GM12878 (cell line): Measurements from ENCODE around the gene ZNF780A. TPM values are rescaled to one million over a fixed set of nuclear protein-coding genes. Genes with fewer than 3 reads are reported as not detected.

Experiments
- ATAC-seq: fragments of 200-7000 bp; cut with Tn5 transposase; 3 replicates; pipeline ENCODE4 v1.9.1; 2020; ENCODE audit warnings: mild to moderate bottlenecking, moderate library complexity
- BruUV-seq: library from RNA; stranded (reverse); fragments of 400-500 nt; replicated peaks from 2 replicates; lab custom pipeline; 2021; lab: Mats Ljungman, UMichigan
- CTCF ChIA-PET: fragments of 300-600 bp; sonication (Branson Sonifier 250); formaldehyde crosslinking; extraction: SDS; loops from one replicate; lab custom pipeline; 2021; ENCODE audit warnings: inconsistent platforms; lab: Yijun Ruan, JAX
- POLR2A ChIA-PET: fragments of 350-600 bp; formaldehyde crosslinking; extraction: SDS; loops from one replicate; lab custom pipeline; 2021; ENCODE audit warnings: inconsistent platforms; lab: Charles Lee
- RAD21 ChIA-PET: fragments of 300-600 bp; sonication (Branson Sonifier 250); formaldehyde crosslinking; loops from one replicate; lab custom pipeline; 2023; ENCODE audit warnings: antibody characterized with exemption; ENCODE audit not compliant: unreplicated experiment; lab: Charles Lee
- SMC1A ChIA-PET: fragments of 300-600 bp; sonication (Branson Sonifier 250); formaldehyde crosslinking; loops from one replicate; lab custom pipeline; 2023; ENCODE audit not compliant: unreplicated experiment, uncharacterized antibody; lab: Charles Lee
- DNase-seq: peaks from one replicate; pipeline ENCODE4 v3.0.0-alpha.2; 2011; ENCODE audit warnings: low read depth, low spot score
- FAIRE-seq: peaks from 3 replicates; lab custom pipeline; 2011; peaks lifted over from hg19 to GRCh38; lab: Jason Lieb, UNC
- H2AFZ ChIP-seq: 2 replicates; pipeline ENCODE4 v1.6.0; 2011; ENCODE audit warnings: low read depth, low read length, control low read depth; ENCODE audit not compliant: control insufficient read depth
- H3K27ac ChIP-seq: 2 replicates; pipeline ENCODE4 v1.5.1; 2011; ENCODE audit warnings: control low read depth; ENCODE audit not compliant: control insufficient read depth, insufficient read depth
- H3K27me3 ChIP-seq, 2 experiments: replicated peaks in 1 of 2; 2 replicates each; pipeline versions ENCODE4 v1.6.0 to v1.6.1; 2011; ENCODE audit warnings: low read length in 1 of 2; ENCODE audit not compliant: control insufficient read depth in 2 of 2, insufficient read depth in 2 of 2
- H3K36me3 ChIP-seq, 2 experiments: 2 replicates each; pipeline ENCODE4 v1.5.1; 2011; ENCODE audit warnings: low read length in 1 of 2; ENCODE audit not compliant: control insufficient read depth in 2 of 2, insufficient read depth in 2 of 2
- H3K4me1 ChIP-seq: 2 replicates; pipeline ENCODE4 v1.6.1; 2011; ENCODE audit warnings: mild to moderate bottlenecking, low read length, moderate library complexity, mixed read lengths; ENCODE audit not compliant: control insufficient read depth, insufficient read depth
- H3K4me2 ChIP-seq: 2 replicates; pipeline ENCODE4 v1.6.0; 2011; ENCODE audit warnings: control low read depth; ENCODE audit not compliant: control insufficient read depth, insufficient read depth
- H3K4me3 ChIP-seq: fragments of 200-600 bp; sonication (generic); 2 replicates; pipeline ENCODE4 v1.5.1; 2016
- H3K79me2 ChIP-seq: 2 replicates; pipeline ENCODE4 v1.6.0; 2011; ENCODE audit warnings: low read length; ENCODE audit not compliant: control insufficient read depth, insufficient read depth
- H3K9ac ChIP-seq: 2 replicates; pipeline ENCODE4 v1.8.0; 2011; ENCODE audit warnings: low read length, control low read depth, mixed read lengths; ENCODE audit not compliant: control insufficient read depth, insufficient read depth
- H3K9me3 ChIP-seq: replicated peaks from 3 replicates; pipeline ENCODE4 v1.5.1; 2011; ENCODE audit warnings: mild to moderate bottlenecking, low read length; ENCODE audit not compliant: control insufficient read depth, insufficient read depth
- H4K20me1 ChIP-seq: 2 replicates; pipeline ENCODE4 v1.6.0; 2011; ENCODE audit not compliant: control insufficient read depth, insufficient read depth
- BRCA1 ChIP-seq: IDR thresholded peaks from 2 replicates; pipeline ENCODE4 v1.6.1; 2011; ENCODE audit warnings: low read depth, low read length, improper control_type of control experiment
- CHD4 ChIP-seq: fragments of 200-600 bp; sonication (generic); IDR thresholded peaks from 2 replicates; pipeline ENCODE4 v1.6.1; 2016; ENCODE audit warnings: mild to moderate bottlenecking
- CREB1 ChIP-seq: IDR thresholded peaks from 2 replicates; pipeline ENCODE4 v1.6.1; 2012; ENCODE audit warnings: low read depth, mild to moderate bottlenecking, inconsistent platforms
- KAT2A ChIP-seq: conservative IDR thresholded peaks from 2 replicates; pipeline ENCODE4 v1.6.1; 2011; ENCODE audit warnings: low read depth, low read length; ENCODE audit not compliant: control insufficient read depth
- SMARCA5 ChIP-seq: fragments of 450-650 bp; IDR thresholded peaks from 2 replicates; pipeline ENCODE4 v1.6.1; 2017; ENCODE audit warnings: mild to moderate bottlenecking
- SP1 ChIP-seq: IDR thresholded peaks from one replicate; pipeline ENCODE4 v1.6.1; 2011; ENCODE audit warnings: low read depth, low read length
- in situ Hi-C: fragments of 300-500 bp; cut with MboI; formaldehyde crosslinking; loops from 9 replicates; pipeline ENCODE4 v1.14.3; 2018; ENCODE audit warnings: mixed read lengths
- intact Hi-C: fragments of 100-400 bp; cut with micrococcal nuclease; formaldehyde crosslinking; loops from one replicate; pipeline ENCODE4 v1.14.2; 2022; ENCODE audit not compliant: unreplicated experiment
- polyA plus RNA-seq, 11 experiments: library from polyadenylated mRNA; depleted of rRNA in 4 of 11; unstranded in 6 of 11; stranded (reverse) in 5 of 11; fragments of >200 nt; fragmentation: Nextera tagmentation in 4 of 11; fragmentation: Illumina TruSeq in 1 of 11; extraction: Ambion mirVana in 4 of 11; extraction: Trizol in 1 of 11; gene quantifications; 1 replicate in 1 of 11; 2 replicates in 10 of 11; pipeline versions ENCODE4 v1.2.1 to v1.2.3, GENCODE V29; 2011 to 2016; ENCODE audit warnings: inconsistent platforms in 2 of 11, missing spikeins in 2 of 11, low read depth in 1 of 11
- total RNA-seq, 4 experiments: library from RNA; depleted of rRNA in 3 of 4; stranded (reverse); fragments of >200 nt in 3 of 4; fragmentation: Illumina TruSeq in 1 of 4; extraction: Trizol in 1 of 4; gene quantifications; 2 replicates each; pipeline versions ENCODE4 v1.2.1 to v1.2.3, GENCODE V29; 2013 to 2021
- TF ChIP-seq, protein P1 (sequence below): IDR thresholded peaks from 2 replicates; pipeline ENCODE4 v1.6.1; 2012; ENCODE audit warnings: low read depth, low read length, improper control_type of control experiment
- TF ChIP-seq, protein P2 (sequence below): fragments of 150-350 bp; IDR thresholded peaks from 2 replicates; pipeline ENCODE4 v1.6.1; 2016; ENCODE audit warnings: low read depth, low read length

Gene ZNF780A
- total and polyA plus RNA-seq, 10 of the 15 experiments (the other 5 are each of a cell fraction or from before 2014, with no cell fraction given): 10.9 to 27.6 (median 17.6) TPM

GRCh38 chr19:40130013-40130412 lies 39.3 kb upstream of the ZNF780A start:
- no peaks in the 10 kb centered on the region; the same call in 2 of the 3 replicates for H3K9me3 ChIP-seq
- RAD21 ChIA-PET: interaction anchor here (0.7 kb wide), 1 partner anchor 32 kb away, joined by 3 read pairs; no protein-coding TSS in a partner anchor
- no peaks in the 10 kb centered on the region for H3K27me3 ChIP-seq
- BruUV-seq: no TSS peak
- SMC1A ChIA-PET: interaction anchor here (0.6 kb wide), 1 partner anchor 17 kb away, joined by 3 read pairs; no protein-coding TSS in a partner anchor
- H3K4me3 ChIP-seq: no peak overlapping the region
- no peaks in the 10 kb centered on the region for H3K79me2 ChIP-seq
- DNase-seq: no peak
- TF ChIP-seq, protein P1, sequence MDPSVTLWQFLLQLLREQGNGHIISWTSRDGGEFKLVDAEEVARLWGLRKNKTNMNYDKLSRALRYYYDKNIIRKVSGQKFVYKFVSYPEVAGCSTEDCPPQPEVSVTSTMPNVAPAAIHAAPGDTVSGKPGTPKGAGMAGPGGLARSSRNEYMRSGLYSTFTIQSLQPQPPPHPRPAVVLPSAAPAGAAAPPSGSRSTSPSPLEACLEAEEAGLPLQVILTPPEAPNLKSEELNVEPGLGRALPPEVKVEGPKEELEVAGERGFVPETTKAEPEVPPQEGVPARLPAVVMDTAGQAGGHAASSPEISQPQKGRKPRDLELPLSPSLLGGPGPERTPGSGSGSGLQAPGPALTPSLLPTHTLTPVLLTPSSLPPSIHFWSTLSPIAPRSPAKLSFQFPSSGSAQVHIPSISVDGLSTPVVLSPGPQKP: no peak
- TF ChIP-seq SP1 (no peak), KAT2A (no peak), CHD4 (no peak), SMARCA5 (no peak), BRCA1 (no peak), CREB1 (no peak)
- TF ChIP-seq, protein P2, sequence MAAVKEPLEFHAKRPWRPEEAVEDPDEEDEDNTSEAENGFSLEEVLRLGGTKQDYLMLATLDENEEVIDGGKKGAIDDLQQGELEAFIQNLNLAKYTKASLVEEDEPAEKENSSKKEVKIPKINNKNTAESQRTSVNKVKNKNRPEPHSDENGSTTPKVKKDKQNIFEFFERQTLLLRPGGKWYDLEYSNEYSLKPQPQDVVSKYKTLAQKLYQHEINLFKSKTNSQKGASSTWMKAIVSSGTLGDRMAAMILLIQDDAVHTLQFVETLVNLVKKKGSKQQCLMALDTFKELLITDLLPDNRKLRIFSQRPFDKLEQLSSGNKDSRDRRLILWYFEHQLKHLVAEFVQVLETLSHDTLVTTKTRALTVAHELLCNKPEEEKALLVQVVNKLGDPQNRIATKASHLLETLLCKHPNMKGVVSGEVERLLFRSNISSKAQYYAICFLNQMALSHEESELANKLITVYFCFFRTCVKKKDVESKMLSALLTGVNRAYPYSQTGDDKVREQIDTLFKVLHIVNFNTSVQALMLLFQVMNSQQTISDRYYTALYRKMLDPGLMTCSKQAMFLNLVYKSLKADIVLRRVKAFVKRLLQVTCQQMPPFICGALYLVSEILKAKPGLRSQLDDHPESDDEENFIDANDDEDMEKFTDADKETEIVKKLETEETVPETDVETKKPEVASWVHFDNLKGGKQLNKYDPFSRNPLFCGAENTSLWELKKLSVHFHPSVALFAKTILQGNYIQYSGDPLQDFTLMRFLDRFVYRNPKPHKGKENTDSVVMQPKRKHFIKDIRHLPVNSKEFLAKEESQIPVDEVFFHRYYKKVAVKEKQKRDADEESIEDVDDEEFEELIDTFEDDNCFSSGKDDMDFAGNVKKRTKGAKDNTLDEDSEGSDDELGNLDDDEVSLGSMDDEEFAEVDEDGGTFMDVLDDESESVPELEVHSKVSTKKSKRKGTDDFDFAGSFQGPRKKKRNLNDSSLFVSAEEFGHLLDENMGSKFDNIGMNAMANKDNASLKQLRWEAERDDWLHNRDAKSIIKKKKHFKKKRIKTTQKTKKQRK: no peak
- H3K4me1 ChIP-seq: no peaks in the 10 kb centered on the region
- no peak for FAIRE-seq
- H3K27ac ChIP-seq: no peak overlapping the region
- in situ Hi-C loops: no loop called here
- no peak overlapping the region for H3K9ac ChIP-seq
- ATAC-seq: no peak
- CTCF ChIA-PET: no interaction called here
- H3K36me3 ChIP-seq: no peaks in the 10 kb centered on the region
- POLR2A ChIA-PET: no interaction called here
- intact Hi-C loops: no loop called here
- H3K4me2 ChIP-seq: no peak overlapping the region
- H2AFZ ChIP-seq: no peak overlapping the region
- H4K20me1 ChIP-seq: no peaks in the 10 kb centered on the region
